Activated CD4-positive, alpha-beta memory T cell treated with anti-CD3 and anti-CD28 coated beads, Interleukin-2, amount 10 ng/mL, durations not matched to agents 7 days and 5 days (primary cell): ENCODE measurements around the gene TM7SF3. TPM values are rescaled to one million over a fixed set of nuclear protein-coding genes. Genes with fewer than 3 reads are reported as not detected.

ENCODE experiments used
- CTCF ChIA-PET: fragments of 350-600 bp; sonication (Branson Sonifier 250); formaldehyde crosslinking; loops from one replicate; lab custom pipeline; 2021; ENCODE audit warnings: antibody characterized with exemption, inconsistent platforms; lab: Charles Lee
- POLR2A ChIA-PET: fragments of 350-600 bp; sonication (Branson Sonifier 250); formaldehyde crosslinking; loops from one replicate; lab custom pipeline; 2021; ENCODE audit warnings: antibody characterized with exemption; lab: Charles Lee
- DNase-seq: peaks from one replicate; pipeline ENCODE4 v3.0.0-alpha.2; 2020
- H3K27ac Mint-ChIP-seq: one replicate; pipeline ENCODE4 v1.8.0; 2021; ENCODE audit warnings: mild to moderate bottlenecking, mixed read lengths
- H3K27me3 Mint-ChIP-seq: one replicate; pipeline ENCODE4 v1.8.0; 2021; ENCODE audit warnings: mixed read lengths
- H3K36me3 Mint-ChIP-seq: one replicate; pipeline ENCODE4 v1.8.0; 2021; ENCODE audit warnings: low read depth, mixed read lengths
- H3K4me1 Mint-ChIP-seq: one replicate; pipeline ENCODE4 v1.8.0; 2021; ENCODE audit warnings: mixed read lengths
- H3K4me3 Mint-ChIP-seq: one replicate; pipeline ENCODE4 v1.8.0; 2021; ENCODE audit warnings: mild to moderate bottlenecking, mixed read lengths
- H3K9me3 Mint-ChIP-seq: one replicate; pipeline ENCODE4 v1.8.0; 2021; ENCODE audit warnings: mixed read lengths
- total RNA-seq, 2 experiments: library from RNA; stranded (reverse); gene quantifications; one replicate each; pipeline ENCODE4 v1.2.3, GENCODE V29; 2021

The TM7SF3 gene
- total RNA-seq, 2 experiments from 2014 or later, result 33.6 to 35.7 TPM

DNA sequence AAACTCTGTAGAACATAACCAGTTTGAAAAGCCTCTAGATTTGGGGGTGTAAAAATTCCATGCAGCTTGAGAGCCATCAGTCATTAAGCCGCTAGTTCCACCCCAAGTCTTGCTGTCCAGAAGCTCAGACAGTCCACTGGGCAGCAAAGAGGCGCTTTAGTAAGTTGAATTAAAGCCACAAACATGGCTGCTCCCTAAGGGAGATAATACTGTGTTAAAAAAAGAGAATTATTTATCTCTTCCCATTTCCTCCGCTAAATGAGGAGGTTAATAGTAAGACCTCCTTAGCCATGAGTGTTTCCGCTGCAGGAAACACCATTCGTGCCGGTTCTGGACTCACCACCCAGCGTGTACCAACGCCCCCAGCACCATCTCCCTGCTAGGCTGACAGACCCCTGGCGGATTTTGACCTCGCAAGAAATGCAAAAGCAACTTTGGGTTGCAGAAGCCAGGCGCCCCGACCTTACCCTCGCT lies 536 bp downstream of the TM7SF3 start:
- no peak for DNase-seq
- H3K4me3 Mint-ChIP-seq, result peak overlapping the region; percentile 90
- peak overlapping the region; percentile 95 for H3K27ac Mint-ChIP-seq
- ChIA-PET POLR2A (interaction anchor here (0.5 to 4.5 kb wide), 16 partner anchors 9 to 300 kb away, joined by 3 to 24 read pairs (median 5); partner anchors contain the start of genes FGFR1OP2, INTS13, ITPR2 and MED21), CTCF (interaction anchor here (0.6 to 6.3 kb wide), 28 partner anchors 9 to 1439 kb away, joined by 3 to 101 read pairs (median 3); partner anchors contain the start of genes ITPR2 and MED21)
- H3K27me3 Mint-ChIP-seq, result no peaks in the 10 kb centered on the region
- H3K9me3 Mint-ChIP-seq, result no peaks in the 10 kb centered on the region
- H3K4me1 Mint-ChIP-seq, result peaks cover 60% of the 10 kb centered on the region
- peaks cover 13% of the 10 kb centered on the region for H3K36me3 Mint-ChIP-seq

DNA sequence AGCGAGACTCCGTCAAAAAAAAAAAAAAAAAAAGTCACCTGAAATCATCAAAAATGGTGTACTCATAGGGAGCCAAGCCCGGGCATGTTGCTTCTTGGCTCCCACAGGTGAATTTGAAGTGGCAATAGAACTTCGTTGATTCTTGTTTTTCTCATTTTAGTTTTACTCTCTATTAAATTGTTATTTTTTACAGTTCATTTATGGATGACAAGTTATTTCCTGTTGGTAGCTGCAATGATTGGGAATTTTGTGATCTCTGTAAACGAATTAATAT lies 1.3 kb downstream of the TM7SF3 start:
- Mint-ChIP-seq H3K4me1 (peaks cover 65% of the 10 kb centered on the region), H3K36me3 (peaks cover 16% of the 10 kb centered on the region)

GRCh38 chr12:27012239-27012981 lies 1.8 kb downstream of the TM7SF3 start:
- Mint-ChIP-seq H3K27me3 (no peaks in the 10 kb centered on the region), H3K4me1 (peaks cover 64% of the 10 kb centered on the region), H3K27ac (no peak overlapping the region), H3K4me3 (peak overlapping the region; percentile 90), H3K9me3 (no peaks in the 10 kb centered on the region), H3K36me3 (peaks cover 16% of the 10 kb centered on the region)
- CTCF ChIA-PET, result interaction anchor here (0.6 to 6.3 kb wide), 10 partner anchors 11 to 1438 kb away, joined by 3 to 101 read pairs (median 6); partner anchors contain the start of genes ITPR2, MED21 and STK38L
- DNase-seq, result no peak
- POLR2A ChIA-PET, result interaction anchor here (1.2 to 4.5 kb wide), 7 partner anchors 10 to 180 kb away, joined by 3 to 24 read pairs (median 10); partner anchors contain the start of genes FGFR1OP2, ITPR2 and MED21

More for the DNA sequence above, 1.3 kb downstream of the TM7SF3 start:
- H3K27ac Mint-ChIP-seq, result no peak overlapping the region
- ChIA-PET POLR2A (interaction anchor here (1.0 to 4.5 kb wide), 9 partner anchors 10 to 180 kb away, joined by 3 to 24 read pairs (median 6); partner anchors contain the start of genes FGFR1OP2, INTS13, ITPR2 and MED21), CTCF (interaction anchor here (0.6 to 6.3 kb wide), 13 partner anchors 11 to 1438 kb away, joined by 3 to 101 read pairs (median 4); partner anchors contain the start of genes ITPR2, MED21 and STK38L)
- H3K4me3 Mint-ChIP-seq, result peak overlapping the region; percentile 90
- no peak for DNase-seq
- H3K9me3 Mint-ChIP-seq, result no peaks in the 10 kb centered on the region
- no peaks in the 10 kb centered on the region for H3K27me3 Mint-ChIP-seq

DNA sequence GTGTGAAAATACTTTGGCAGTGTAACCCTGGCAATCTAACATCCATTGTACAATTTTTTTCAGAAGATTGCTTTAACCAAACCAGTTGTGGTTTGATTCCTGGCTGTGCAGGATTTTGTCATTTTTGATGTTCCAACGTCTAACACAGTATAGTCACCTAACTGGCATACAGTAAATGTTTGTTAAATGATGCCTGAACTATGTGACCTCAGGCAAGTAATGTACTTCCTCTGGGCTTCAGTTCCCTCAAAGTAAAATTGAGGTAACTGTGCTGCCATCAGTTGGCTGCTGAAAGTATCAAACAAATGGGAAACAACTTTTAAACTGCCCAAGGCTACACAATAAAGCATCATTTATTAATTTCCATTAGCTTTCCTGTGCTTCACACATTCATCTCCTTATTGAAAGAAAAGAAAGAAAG lies 4.3 kb downstream of the TM7SF3 start:
- Mint-ChIP-seq H3K4me3 (no peak overlapping the region), H3K27ac (no peak overlapping the region), H3K9me3 (no peaks in the 10 kb centered on the region), H3K4me1 (peaks cover 50% of the 10 kb centered on the region), H3K36me3 (peaks cover 16% of the 10 kb centered on the region), H3K27me3 (no peaks in the 10 kb centered on the region)
- POLR2A ChIA-PET, result interaction anchor here (4.5 kb wide), 1 partner anchor 13 kb away, joined by 13 read pairs; the partner anchor contains the start of gene MED21
- CTCF ChIA-PET, result interaction anchor here (0.9 kb wide), 1 partner anchor 358 kb away, joined by 3 read pairs; no protein-coding TSS in a partner anchor
- DNase-seq, result no peak

DNA sequence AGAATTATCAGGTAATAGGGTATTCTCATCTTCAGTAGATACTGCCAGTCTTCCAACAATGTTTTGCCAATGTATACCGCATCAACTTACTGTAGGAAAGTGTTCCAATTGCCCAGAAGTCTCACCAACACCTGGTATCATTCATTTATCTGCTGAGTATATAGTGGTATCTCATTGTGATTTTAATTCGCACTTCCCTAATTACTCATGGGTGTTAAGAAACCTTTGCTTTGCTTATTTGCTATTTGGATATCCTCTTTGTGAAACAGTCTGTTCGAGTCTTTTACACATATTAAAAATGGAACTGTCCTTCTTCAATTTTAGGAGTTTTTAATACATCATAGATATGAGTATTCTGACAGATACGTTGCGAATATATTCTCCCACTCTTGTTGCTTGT lies 6.1 kb downstream of the TM7SF3 start:
- H3K27ac Mint-ChIP-seq, result no peak overlapping the region
- H3K9me3 Mint-ChIP-seq, result no peaks in the 10 kb centered on the region
- H3K27me3 Mint-ChIP-seq, result no peaks in the 10 kb centered on the region
- DNase-seq, result no peak
- peaks cover 41% of the 10 kb centered on the region for H3K4me1 Mint-ChIP-seq
- POLR2A ChIA-PET, result no interaction called here
- no peak overlapping the region for H3K4me3 Mint-ChIP-seq
- H3K36me3 Mint-ChIP-seq, result peaks cover 16% of the 10 kb centered on the region
- CTCF ChIA-PET, result no interaction called here

- CTCF ChIA-PET, result interaction anchor here (1.0 kb wide), 1 partner anchor 122 kb away, joined by 3 read pairs; no protein-coding TSS in a partner anchor
- H3K9me3 Mint-ChIP-seq, result no peaks in the 10 kb centered on the region
- no peak overlapping the region for H3K27ac Mint-ChIP-seq
- H3K27me3 Mint-ChIP-seq, result no peaks in the 10 kb centered on the region
- no peak overlapping the region for H3K4me3 Mint-ChIP-seq
- DNase-seq, result no peak
- H3K4me1 Mint-ChIP-seq, result peaks cover 33% of the 10 kb centered on the region
- POLR2A ChIA-PET, result no interaction called here
- H3K36me3 Mint-ChIP-seq, result peaks cover 19% of the 10 kb centered on the region
These were observed 7.3 kb downstream of the TM7SF3 start for GRCh38 chr12:27006797-27007467.

- Mint-ChIP-seq H3K9me3 (no peaks in the 10 kb centered on the region), H3K4me1 (peaks cover 31% of the 10 kb centered on the region), H3K27me3 (no peaks in the 10 kb centered on the region), H3K4me3 (no peak overlapping the region), H3K27ac (no peak overlapping the region), H3K36me3 (peaks cover 20% of the 10 kb centered on the region)
- POLR2A ChIA-PET, result no interaction called here
- CTCF ChIA-PET, result no interaction called here
- DNase-seq, result no peak
These were observed 8.7 kb downstream of the TM7SF3 start for GRCh38 chr12:27005495-27005894.

DNA sequence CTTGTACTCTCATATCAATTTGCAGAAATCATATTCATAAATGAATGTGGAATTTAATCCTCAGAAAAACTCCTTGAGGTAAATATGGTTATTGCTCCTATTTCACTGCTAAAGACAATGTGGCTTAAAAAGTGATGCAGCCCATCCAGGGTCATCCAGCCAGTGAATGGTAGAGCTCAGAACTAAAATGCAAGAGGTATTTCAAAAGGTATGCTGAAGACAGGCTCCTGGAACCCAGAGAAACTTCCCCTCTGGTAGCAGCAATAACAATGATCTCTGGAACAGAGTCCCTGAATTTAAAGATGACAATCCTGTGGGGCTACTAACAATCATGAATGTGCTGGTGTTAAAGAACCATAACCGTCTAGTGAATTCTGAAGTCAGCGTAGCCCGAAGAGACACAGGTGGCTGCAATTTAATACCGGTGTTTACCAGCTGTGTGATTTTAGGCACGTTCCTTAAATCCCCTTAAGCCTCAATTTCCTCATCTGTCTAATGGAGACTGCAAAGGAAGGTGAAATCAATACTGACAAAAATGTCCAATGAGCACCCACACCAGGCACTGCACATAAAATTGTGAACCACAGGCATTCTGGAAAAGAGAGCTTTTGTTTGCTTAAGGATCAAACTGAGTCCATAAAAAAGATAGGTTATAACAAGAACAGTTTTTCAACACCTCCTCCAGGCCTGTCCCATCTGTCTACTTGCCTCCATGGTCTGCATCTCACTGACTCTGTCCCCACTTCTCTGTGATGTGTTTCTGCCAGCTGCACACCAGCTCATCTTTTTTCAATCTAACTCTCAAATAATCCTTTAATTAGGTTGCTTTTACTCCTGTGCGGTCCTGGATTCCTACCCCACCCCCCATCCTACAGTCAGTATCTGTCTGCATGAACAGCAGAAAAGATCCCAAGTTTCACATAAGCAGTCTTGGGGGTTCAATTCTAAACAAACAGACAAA lies 10.5 kb downstream of the TM7SF3 start:
- DNase-seq, result no peak
- Mint-ChIP-seq H3K4me1 (peaks cover 22% of the 10 kb centered on the region), H3K27ac (no peak overlapping the region), H3K27me3 (no peaks in the 10 kb centered on the region), H3K9me3 (no peaks in the 10 kb centered on the region), H3K36me3 (peaks cover 22% of the 10 kb centered on the region), H3K4me3 (no peak overlapping the region)
- ChIA-PET POLR2A (no interaction called here), CTCF (interaction anchor here (0.7 to 1.3 kb wide), 2 partner anchors 10 to 11 kb away, joined by 4 read pairs; partner anchors contain the start of gene TM7SF3)

DNA sequence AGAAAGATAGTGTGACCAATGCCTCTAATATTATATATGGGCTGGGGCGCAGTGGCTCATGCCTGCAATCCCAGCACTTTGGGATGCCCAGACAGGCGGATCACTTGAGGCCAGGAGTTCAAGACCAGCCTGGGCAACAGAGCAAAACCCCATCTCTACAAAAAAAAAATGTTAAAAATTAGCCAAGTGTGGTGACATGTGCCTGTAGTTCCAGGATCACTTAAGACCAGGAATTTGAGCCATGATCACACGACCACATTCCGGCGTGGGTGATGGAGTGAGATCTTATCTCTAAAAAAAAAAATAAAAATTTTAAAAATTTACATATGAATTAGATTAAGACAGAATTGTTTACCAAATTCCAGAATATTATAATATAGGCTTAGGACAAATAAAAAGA lies 12.0 kb downstream of the TM7SF3 start:
- no peak overlapping the region for H3K4me3 Mint-ChIP-seq
- ChIA-PET POLR2A (no interaction called here), CTCF (no interaction called here)
- H3K9me3 Mint-ChIP-seq, result no peaks in the 10 kb centered on the region
- H3K36me3 Mint-ChIP-seq, result peaks cover 25% of the 10 kb centered on the region
- no peak overlapping the region for H3K27ac Mint-ChIP-seq
- DNase-seq, result no peak
- no peaks in the 10 kb centered on the region for H3K27me3 Mint-ChIP-seq
- H3K4me1 Mint-ChIP-seq, result peaks cover 17% of the 10 kb centered on the region

- ChIA-PET POLR2A (no interaction called here), CTCF (no interaction called here)
- no peaks in the 10 kb centered on the region for H3K9me3 Mint-ChIP-seq
- H3K36me3 Mint-ChIP-seq, result peaks cover 25% of the 10 kb centered on the region
- peaks cover 17% of the 10 kb centered on the region for H3K4me1 Mint-ChIP-seq
- H3K27ac Mint-ChIP-seq, result no peak overlapping the region
- DNase-seq, result no peak
- no peaks in the 10 kb centered on the region for H3K27me3 Mint-ChIP-seq
- no peak overlapping the region for H3K4me3 Mint-ChIP-seq
These were observed 12.5 kb downstream of the TM7SF3 start for GRCh38 chr12:27001663-27002062.

DNA sequence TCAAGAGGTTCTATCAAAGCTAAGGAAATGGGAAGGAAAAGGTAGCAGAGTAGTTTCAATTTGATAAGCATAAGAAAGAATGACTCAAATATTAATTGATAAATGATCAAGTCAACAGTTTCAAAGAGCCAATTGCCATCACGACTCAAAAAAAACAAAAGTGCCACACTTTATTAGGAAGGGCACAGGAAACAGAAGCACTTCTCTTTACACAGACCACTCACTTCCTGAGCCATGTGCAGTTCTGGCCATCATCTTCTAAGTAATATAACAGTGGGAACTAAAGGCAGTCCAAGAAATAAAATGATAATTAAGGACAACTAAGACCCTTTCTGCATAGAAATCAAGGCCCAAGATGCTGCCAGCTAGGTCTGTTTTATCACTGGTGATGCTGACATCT lies 13.2 kb downstream of the TM7SF3 start:
- no peak for DNase-seq
- CTCF ChIA-PET, result interaction anchor here (0.6 to 1.1 kb wide), 2 partner anchors 13 to 116 kb away, joined by 3 read pairs; partner anchors contain the start of gene TM7SF3
- no peaks in the 10 kb centered on the region for H3K9me3 Mint-ChIP-seq
- peaks cover 17% of the 10 kb centered on the region for H3K4me1 Mint-ChIP-seq
- no peaks in the 10 kb centered on the region for H3K27me3 Mint-ChIP-seq
- H3K36me3 Mint-ChIP-seq, result peaks cover 28% of the 10 kb centered on the region
- H3K4me3 Mint-ChIP-seq, result no peak overlapping the region
- no peak overlapping the region for H3K27ac Mint-ChIP-seq
- POLR2A ChIA-PET, result no interaction called here

- CTCF ChIA-PET, result no interaction called here
- Mint-ChIP-seq H3K36me3 (peaks cover 37% of the 10 kb centered on the region), H3K4me1 (peaks cover 12% of the 10 kb centered on the region), H3K27me3 (no peaks in the 10 kb centered on the region), H3K9me3 (no peaks in the 10 kb centered on the region), H3K27ac (no peak overlapping the region), H3K4me3 (no peak overlapping the region)
- DNase-seq, result no peak
- POLR2A ChIA-PET, result no interaction called here
These were observed 17.2 kb downstream of the TM7SF3 start for GRCh38 chr12:26997003-26997402.
